Upper lobe of right lung (tissue), 1 donor: ENCODE data around the gene KCTD19. TPM values are rescaled to one million over a fixed set of nuclear protein-coding genes. Genes with fewer than 3 reads are reported as not detected.
A peak's percentile ranks its signal among the peaks of the same experiment; 100 is the strongest.

ENCODE experiments used
- ATAC-seq: fragments of 200-7000 bp; cut with Tn5 transposase; one replicate; pipeline ENCODE4 v1.9.1; 2020; ENCODE audit warnings: mild to moderate bottlenecking, moderate library complexity
- DNase-seq: peaks from one replicate; pipeline ENCODE4 v3.0.0-alpha.2; 2020
- H3K27ac ChIP-seq: fragments of 200-600 bp; one replicate; pipeline ENCODE4 v1.8.0; 2022
- H3K27me3 ChIP-seq: fragments of 200-600 bp; one replicate; pipeline ENCODE4 v1.8.0; 2022; ENCODE audit warnings: mild to moderate bottlenecking
- H3K36me3 ChIP-seq: fragments of 200-600 bp; one replicate; pipeline ENCODE4 v1.8.0; 2022
- H3K4me1 ChIP-seq: fragments of 200-600 bp; one replicate; pipeline ENCODE4 v1.8.0; 2022
- H3K4me3 ChIP-seq: fragments of 200-600 bp; one replicate; pipeline ENCODE4 v1.8.0; 2022; ENCODE audit warnings: mild to moderate bottlenecking
- H3K9me3 ChIP-seq: fragments of 200-600 bp; one replicate; pipeline ENCODE4 v1.8.0; 2022
- intact Hi-C: fragments of 100-400 bp; cut with DNase I; formaldehyde crosslinking; loops from one replicate; pipeline ENCODE4 v1.11.0; 2022
- total RNA-seq: library from RNA; stranded (reverse); fragmentation: NEBNext Ultra II Directional; extraction: Animal tissue kit (Norgen Biotek cat#: 25700); gene quantifications from one replicate; pipeline ENCODE4 v1.2.1, GENCODE V29; 2021
- TF ChIP-seq, protein P1 (sequence below): fragments of 200-600 bp; IDR thresholded peaks from one replicate; pipeline ENCODE4 v1.8.0; 2022; ENCODE audit warnings: antibody characterized with exemption
- donor health status: DM: no; HTN: yes; CAD: no; lungs with severe emphysema.

Gene KCTD19
- total RNA-seq, 1 donor from 2014 or later: 1.4 TPM

DNA sequence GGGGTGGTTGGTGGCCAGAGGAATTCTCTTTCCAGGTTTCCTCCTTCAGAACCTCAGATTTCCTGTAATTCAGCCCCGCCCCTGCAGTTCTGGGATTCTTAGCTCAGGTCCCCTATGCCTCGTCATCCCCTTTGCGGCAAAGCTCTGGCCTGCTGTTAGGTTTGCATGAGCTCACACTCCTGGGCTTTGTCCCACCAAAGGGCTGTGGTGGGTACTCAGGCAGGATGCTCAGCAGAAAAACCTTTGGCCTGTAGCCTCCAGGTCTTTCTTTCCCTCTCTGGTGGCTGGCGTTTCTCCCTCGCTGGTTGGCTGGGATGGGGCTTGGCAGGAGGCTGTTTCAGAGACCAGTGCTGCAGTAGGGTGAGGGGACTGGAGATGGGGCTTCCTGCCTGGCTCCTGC is 56.8 kb downstream of the KCTD19 start:
- intact Hi-C loops: loop anchor here (10.0 kb wide), 1 partner anchor 125 kb away; the partner anchor contains the start of gene TPPP3

DNA sequence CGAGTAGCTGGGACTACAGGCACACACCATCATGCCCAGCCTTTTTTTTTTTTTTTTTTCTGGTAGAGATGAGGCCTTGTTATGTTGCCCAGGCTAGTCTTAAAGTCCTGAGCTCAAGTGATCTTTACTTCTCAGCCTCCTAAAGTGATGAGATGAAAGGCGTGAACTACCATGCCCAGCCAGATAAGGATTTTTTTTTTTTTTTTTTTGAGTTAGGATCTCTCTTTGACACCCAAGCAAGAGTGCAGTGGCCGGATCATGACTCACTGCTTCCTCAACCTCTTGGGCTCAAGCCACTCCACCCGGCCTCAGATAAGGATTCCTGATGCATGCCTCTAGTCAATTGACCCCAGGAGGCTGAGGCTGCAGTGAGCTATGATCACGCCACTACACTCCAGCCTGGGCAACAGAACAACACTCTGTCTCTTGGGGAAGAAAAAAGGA is 58.4 kb downstream of the KCTD19 start:
- H3K27ac ChIP-seq: no peak overlapping the region
- no peak for DNase-seq
- ATAC-seq: peak; percentile 85

More for the DNA sequence above, 56.8 kb downstream of the KCTD19 start:
- Histone ChIP-seq H3K4me1 (no peaks in the 10 kb centered on the region), H3K27ac (no peak overlapping the region), H3K27me3 (no peaks in the 10 kb centered on the region), H3K36me3 (no peaks in the 10 kb centered on the region), H3K4me3 (no peak overlapping the region), H3K9me3 (no peaks in the 10 kb centered on the region)
- ATAC-seq (peak; percentile 31), DNase-seq (no peak)
- TF ChIP-seq, protein P1, sequence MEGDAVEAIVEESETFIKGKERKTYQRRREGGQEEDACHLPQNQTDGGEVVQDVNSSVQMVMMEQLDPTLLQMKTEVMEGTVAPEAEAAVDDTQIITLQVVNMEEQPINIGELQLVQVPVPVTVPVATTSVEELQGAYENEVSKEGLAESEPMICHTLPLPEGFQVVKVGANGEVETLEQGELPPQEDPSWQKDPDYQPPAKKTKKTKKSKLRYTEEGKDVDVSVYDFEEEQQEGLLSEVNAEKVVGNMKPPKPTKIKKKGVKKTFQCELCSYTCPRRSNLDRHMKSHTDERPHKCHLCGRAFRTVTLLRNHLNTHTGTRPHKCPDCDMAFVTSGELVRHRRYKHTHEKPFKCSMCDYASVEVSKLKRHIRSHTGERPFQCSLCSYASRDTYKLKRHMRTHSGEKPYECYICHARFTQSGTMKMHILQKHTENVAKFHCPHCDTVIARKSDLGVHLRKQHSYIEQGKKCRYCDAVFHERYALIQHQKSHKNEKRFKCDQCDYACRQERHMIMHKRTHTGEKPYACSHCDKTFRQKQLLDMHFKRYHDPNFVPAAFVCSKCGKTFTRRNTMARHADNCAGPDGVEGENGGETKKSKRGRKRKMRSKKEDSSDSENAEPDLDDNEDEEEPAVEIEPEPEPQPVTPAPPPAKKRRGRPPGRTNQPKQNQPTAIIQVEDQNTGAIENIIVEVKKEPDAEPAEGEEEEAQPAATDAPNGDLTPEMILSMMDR: no peak

DNA sequence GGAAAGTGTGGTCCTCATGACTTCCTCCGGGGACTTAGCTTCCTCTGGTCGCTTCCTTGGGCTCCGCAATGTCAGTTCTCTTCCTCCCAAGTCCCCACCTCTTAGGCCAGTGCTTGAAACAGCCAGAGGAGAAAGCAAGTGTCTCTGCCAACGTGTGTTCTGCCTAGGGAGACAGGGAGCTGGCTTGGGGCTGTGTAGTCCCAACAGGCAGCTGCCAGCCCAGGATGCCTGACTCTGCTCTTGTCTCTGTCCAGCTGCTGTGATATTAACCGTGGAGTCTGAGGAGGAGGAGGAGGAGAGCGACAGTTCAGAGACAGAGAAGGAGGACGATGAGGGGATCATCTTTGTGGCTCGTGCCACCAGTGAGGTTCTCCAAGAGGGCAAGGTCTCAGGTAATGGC is 60.7 kb downstream of the KCTD19 start:
- Histone ChIP-seq H3K9me3 (no peaks in the 10 kb centered on the region), H3K4me3 (no peak overlapping the region), H3K27ac (no peak overlapping the region), H3K36me3 (no peaks in the 10 kb centered on the region), H3K4me1 (no peaks in the 10 kb centered on the region), H3K27me3 (no peaks in the 10 kb centered on the region)
- DNase-seq: peak; percentile 19
- ATAC-seq: no peak
- intact Hi-C loops: no loop called here
- TF ChIP-seq, protein P1: no peak

More for the DNA sequence above, 58.4 kb downstream of the KCTD19 start:
- no peaks in the 10 kb centered on the region for H3K36me3 ChIP-seq
- no peaks in the 10 kb centered on the region for H3K9me3 ChIP-seq
- H3K4me3 ChIP-seq: no peak overlapping the region
- intact Hi-C loops: no loop called here
- no peaks in the 10 kb centered on the region for H3K4me1 ChIP-seq
- TF ChIP-seq, protein P1: no peak
- H3K27me3 ChIP-seq: no peaks in the 10 kb centered on the region

DNA sequence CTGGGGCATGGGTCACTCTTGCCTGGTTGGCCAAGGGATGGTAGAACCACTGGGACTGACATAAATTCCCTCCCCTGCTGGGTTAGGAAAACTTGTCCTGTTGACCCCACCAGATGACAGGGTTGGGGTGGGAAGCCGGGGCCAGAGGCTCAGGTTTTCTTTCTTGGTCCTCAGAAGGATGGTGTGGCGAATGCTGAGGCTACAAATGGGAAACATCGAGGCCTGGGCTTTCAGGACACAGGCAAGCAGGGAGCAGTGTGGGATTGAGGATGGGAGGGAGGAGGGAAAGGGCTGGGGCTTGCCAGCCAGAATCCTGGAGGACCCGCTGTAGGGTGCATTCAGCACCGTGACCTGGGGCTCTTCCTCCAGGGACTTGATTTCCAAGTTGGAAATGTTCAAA is 61.7 kb downstream of the KCTD19 start:
- Histone ChIP-seq H3K4me3 (no peak overlapping the region), H3K36me3 (no peaks in the 10 kb centered on the region), H3K27me3 (no peaks in the 10 kb centered on the region), H3K9me3 (no peaks in the 10 kb centered on the region), H3K27ac (no peak overlapping the region), H3K4me1 (no peaks in the 10 kb centered on the region)
- intact Hi-C loops: no loop called here
- DNase-seq: peak; percentile 46
- TF ChIP-seq, protein P1: no peak
- ATAC-seq: no peak

DNA sequence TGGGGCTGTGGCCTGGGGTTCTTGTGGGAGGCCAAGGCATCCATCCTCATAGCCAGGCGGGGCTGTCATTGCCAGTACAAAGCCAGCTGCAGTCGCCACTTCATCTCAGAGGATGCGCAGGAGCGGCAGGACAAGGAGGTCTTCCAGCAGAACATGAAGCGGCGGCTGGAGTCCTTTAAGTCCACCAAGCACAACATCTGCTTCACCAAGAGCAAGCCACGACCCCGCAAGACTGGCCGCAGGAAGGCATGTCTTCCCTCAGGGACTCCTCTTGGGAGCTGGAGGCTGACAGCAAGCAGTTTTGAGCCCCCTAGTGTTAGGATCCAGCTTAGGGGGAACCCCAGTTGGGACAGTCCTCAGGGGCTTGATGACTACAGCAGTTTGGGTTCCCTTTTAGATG is 62.3 kb downstream of the KCTD19 start:
- H3K4me1 ChIP-seq: no peaks in the 10 kb centered on the region
- no peaks in the 10 kb centered on the region for H3K36me3 ChIP-seq
- ATAC-seq (no peak), DNase-seq (peak; percentile 47)
- intact Hi-C loops: no loop called here
- H3K9me3 ChIP-seq: no peaks in the 10 kb centered on the region
- H3K27ac ChIP-seq: no peak overlapping the region
- no peak overlapping the region for H3K4me3 ChIP-seq
- no peaks in the 10 kb centered on the region for H3K27me3 ChIP-seq
- TF ChIP-seq, protein P1: no peak

DNA sequence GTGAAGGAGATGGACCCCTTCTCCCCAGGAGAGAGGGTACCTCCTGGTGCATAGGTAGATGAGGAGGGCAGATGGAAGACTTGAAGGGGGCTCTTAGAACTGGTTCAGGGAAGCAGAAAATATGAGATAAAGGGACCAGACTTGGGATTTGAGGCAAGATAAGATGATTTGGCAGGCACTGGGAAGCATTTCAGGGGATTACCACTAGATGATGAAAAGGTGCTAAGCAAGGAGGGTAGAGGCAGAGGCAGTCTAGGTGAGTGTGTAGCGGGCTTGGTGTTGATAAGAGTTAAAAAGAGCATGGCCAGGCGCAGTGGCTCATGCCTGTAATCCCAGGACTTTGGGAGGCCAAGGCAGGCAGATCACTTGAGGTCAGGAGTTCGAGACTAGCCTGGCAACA is 63.3 kb downstream of the KCTD19 start:
- intact Hi-C loops: no loop called here

More for the DNA sequence above, 63.3 kb downstream of the KCTD19 start:
- DNase-seq: no peak
- no peaks in the 10 kb centered on the region for H3K4me1 ChIP-seq
- H3K9me3 ChIP-seq: no peaks in the 10 kb centered on the region
- no peak overlapping the region for H3K4me3 ChIP-seq
- TF ChIP-seq, protein P1: no peak
- H3K36me3 ChIP-seq: no peaks in the 10 kb centered on the region
- H3K27ac ChIP-seq: no peak overlapping the region
- no peak for ATAC-seq
- no peaks in the 10 kb centered on the region for H3K27me3 ChIP-seq
